ENCODE results near the gene MPRIP.
"Not testable (repeated sequence)": the region's sequence is repeated elsewhere in the genome, so short reads cannot be mapped to it uniquely, and the experiment has no call there.

MPRIP gene

DNA sequence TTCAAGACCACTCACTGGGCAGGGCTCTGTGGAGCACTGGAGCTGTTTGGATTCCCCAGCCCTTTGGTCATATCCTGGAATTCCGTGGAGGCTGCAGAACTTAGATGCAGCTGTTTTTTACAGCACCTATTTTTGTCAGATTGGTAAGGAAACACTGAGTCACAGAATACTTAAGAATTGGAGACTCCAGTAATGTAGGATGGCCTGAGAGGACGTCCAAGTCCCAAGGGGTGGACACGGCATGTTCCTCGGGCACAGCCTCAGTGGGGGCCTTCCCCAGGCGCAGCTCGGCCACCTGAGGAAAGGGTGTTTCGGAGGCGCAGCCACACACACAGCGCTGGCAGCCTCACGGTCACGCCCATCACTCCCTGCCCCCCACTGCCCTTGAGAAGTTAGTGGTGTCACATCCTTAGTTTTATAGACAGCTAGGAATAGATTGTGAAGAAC lies 149.1 kb downstream of the MPRIP start:
- no peak for DNase-seq (ENCODE audit: extremely low read depth, low read depth)
- TF ChIP-seq, protein P1, sequence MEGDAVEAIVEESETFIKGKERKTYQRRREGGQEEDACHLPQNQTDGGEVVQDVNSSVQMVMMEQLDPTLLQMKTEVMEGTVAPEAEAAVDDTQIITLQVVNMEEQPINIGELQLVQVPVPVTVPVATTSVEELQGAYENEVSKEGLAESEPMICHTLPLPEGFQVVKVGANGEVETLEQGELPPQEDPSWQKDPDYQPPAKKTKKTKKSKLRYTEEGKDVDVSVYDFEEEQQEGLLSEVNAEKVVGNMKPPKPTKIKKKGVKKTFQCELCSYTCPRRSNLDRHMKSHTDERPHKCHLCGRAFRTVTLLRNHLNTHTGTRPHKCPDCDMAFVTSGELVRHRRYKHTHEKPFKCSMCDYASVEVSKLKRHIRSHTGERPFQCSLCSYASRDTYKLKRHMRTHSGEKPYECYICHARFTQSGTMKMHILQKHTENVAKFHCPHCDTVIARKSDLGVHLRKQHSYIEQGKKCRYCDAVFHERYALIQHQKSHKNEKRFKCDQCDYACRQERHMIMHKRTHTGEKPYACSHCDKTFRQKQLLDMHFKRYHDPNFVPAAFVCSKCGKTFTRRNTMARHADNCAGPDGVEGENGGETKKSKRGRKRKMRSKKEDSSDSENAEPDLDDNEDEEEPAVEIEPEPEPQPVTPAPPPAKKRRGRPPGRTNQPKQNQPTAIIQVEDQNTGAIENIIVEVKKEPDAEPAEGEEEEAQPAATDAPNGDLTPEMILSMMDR (IDR thresholded peaks at IDR 0.05; ENCODE audit: low read depth, low read length) = no peak

DNA sequence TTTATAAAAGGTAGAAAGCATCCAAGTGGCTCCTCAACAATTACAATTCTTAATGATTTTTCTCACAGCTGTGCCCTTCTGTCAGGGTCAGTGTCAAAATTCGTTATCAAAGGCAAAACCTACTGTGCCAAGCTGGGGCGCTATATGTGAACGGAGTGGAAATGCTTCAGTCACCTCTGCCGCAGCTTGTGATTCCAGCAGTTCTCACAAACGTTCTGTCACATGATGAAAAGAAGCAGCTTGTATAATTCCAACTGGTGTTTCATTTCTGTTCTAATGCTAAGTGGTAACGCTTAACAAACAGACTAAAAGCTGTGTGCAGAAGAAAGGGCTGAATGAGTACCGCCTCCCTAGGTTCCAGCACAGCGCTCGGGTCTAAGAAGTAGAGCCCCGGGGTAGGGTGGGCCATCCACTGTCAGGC lies 149.7 kb downstream of the MPRIP start:
- no peak for DNase-seq (ENCODE audit: extremely low read depth, low read depth)
- TF ChIP-seq, protein P1 (IDR thresholded peaks at IDR 0.05; ENCODE audit: low read depth, low read length) = no peak

- DNase-seq (ENCODE audit: extremely low read depth, low read depth) = not testable (repeated sequence)
These were observed 153.2 kb downstream of the MPRIP start for GRCh38 chr17:17195466-17195865.

GRCh38 chr17:17196776-17197175 lies 154.5 kb downstream of the MPRIP start:
- DNase-seq (ENCODE audit: extremely low read depth, low read depth) = no peak
- TF ChIP-seq, protein P1 (IDR thresholded peaks at IDR 0.05; ENCODE audit: low read depth, low read length) = no peak

DNA sequence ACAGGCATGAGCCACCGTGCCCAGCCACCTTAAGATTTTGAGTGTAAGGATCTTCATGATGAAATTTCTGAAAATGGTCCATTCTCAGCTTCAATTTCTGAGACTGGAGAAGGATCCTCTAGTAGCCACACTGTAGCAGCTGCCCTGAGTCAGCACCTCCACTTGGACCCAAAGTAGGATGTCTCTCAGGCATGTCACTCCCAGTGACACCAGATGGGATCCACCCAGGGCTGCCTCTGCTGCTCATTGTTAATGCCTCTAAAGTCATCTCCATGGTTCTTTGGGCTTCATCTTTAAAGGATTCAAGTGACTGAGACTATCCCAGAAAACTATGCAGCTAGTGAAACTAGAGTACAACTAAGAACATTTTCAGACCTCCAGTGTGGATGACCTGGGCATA lies 156.0 kb downstream of the MPRIP start:
- TF ChIP-seq, protein P1 (IDR thresholded peaks at IDR 0.05; ENCODE audit: low read depth, low read length) = no peak
- DNase-seq (ENCODE audit: extremely low read depth, low read depth) = no peak

DNA sequence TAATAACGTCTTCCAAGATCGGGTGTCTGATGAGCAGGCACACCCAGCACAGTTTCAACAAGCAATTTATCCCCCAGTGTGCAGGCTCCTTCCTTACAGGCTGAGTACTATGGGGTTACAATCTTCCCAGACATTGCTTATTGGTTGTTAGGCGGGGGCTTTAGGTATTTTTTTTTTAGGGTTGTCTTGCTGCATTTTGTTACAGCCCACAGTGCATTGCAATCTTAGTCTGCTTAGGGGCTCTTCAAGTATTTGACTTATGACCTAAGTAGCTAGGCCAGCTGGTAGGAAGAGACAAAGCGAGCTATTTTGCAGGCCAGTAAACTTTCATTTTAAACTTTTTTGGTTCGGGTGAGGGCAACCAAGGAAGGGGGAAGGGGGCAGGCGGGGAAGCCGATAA lies 158.1 kb downstream of the MPRIP start:
- TF ChIP-seq, protein P1 (IDR thresholded peaks at IDR 0.05; ENCODE audit: low read depth, low read length) = no peak
- no peak for DNase-seq (ENCODE audit: extremely low read depth, low read depth)

GRCh38 chr17:17200831-17201230 lies 158.6 kb downstream of the MPRIP start:
- DNase-seq (ENCODE audit: extremely low read depth, low read depth) = no peak
- TF ChIP-seq, protein P1 (IDR thresholded peaks at IDR 0.05; ENCODE audit: low read depth, low read length) = no peak

DNA sequence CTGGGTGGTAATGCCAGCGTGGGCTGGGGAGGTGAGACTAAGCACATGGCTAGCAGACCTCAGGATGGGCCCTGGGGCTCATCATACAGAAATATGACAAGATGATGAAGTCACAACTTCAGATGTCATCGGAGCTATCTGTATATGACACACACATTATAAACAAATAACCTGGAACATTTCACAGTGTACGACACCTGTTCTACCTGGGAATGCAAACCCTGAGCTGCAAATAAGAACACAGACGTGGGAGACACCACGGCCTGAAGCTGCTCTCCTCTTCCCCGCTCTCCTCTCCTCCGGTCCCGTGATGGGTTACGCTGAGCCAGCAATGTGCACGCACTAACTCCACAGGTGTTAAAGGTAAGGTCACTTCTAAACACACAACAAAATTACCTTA lies 159.0 kb downstream of the MPRIP start:
- TF ChIP-seq, protein P1 (IDR thresholded peaks at IDR 0.05; ENCODE audit: low read depth, low read length) = no peak
- DNase-seq (ENCODE audit: extremely low read depth, low read depth) = no peak

All from AG09319 (cell line).